ENCODE measurements around the gene SCMH1.

SCMH1 gene

DNA sequence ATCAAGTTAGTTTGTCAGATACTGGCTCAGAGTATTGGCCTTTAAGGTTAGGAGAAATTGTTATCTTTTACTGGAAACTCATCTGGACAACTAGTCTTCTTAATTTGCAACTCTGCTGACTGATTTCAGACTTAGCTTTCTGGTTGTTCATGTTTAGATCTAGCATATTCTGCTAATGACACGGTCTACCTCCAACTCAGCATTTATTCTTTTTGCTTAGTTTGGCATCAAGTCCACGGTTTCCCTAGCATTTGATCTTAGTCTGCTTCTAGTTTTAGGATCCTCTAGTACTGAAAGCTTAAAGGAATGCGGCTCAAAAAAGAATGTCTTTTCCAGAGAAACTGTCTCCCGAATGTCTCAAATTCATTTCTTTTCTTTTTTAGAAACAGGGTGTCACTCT is 145.0 kb downstream of the SCMH1 start:
- no peak for DNase-seq (ENCODE audit: low read depth)

DNA sequence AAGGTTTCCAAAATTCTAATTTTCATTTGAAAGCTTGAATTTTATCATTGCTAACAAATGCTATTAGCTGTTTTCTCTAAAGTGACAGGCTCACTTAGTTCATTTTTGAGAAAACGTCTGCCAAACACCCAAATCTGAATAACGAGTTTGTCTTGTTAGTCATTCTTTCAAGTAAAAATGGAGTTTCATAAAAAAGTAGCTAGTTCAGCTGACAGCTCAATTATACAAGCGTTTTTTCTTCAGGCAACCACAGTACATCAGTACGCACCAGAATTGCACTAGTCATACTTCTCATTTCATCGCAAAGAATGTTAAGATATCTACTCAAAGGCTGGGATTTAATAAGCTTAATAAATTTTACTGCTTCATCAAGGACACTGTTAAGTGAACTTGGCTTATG is 148.3 kb downstream of the SCMH1 start:
- DNase-seq (ENCODE audit: low read depth), result no peak

DNA sequence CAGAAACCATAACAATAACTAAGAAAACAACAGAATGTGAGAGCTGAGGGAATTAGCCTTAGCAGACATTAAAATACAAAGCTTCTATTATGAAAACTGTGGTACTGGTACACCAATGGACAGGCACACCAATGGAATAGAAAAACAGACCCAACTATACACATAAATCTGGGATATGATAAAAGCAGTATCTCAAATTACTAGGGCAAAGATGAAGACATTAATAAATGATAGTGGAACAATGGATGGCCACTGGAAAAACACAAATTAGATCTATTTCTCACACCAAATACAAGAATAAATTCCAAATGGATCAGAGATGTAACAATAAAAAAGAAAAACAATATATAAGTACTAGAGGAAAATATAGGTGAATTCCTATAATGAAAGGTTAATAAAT is 155.2 kb downstream of the SCMH1 start:
- no peak for DNase-seq (ENCODE audit: low read depth)

DNA sequence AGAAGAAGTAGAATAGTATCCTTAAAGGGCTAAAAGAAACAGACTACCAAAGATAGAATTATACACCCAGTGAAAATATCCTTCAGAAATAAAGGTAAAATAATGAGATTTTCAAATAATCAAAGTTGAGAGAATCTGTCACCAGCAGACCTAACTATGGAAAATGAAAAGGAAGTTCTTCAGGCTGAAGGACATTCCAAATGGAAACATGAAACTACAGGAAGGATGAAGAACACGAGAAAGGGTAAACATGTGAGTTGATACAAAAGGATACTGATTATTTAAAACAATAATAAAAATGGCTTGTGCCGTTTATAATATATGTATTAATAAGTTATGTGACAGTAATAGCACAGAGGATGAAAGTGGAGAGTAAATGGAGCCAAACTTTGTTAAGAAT is 163.5 kb downstream of the SCMH1 start:
- DNase-seq (ENCODE audit: low read depth), result no peak

DNA sequence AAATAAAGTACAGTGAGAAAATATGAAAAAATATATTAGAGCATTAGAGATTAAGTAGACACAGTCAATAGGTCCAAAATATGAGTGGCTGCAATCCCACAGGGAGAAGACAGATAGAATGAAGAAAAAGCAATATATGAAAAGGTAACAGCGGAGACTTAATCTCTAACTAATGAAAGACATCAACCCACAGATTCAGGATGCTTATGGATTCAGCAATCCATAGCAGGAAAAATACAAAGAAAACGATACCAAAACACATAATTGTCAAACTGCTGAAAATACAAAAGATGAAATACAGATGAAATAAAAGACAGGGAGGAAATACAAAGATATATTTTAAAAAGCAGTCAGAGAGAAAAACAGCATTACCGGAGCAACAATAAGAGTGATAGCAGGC is 163.9 kb downstream of the SCMH1 start:
- no peak for DNase-seq (ENCODE audit: low read depth)

DNA sequence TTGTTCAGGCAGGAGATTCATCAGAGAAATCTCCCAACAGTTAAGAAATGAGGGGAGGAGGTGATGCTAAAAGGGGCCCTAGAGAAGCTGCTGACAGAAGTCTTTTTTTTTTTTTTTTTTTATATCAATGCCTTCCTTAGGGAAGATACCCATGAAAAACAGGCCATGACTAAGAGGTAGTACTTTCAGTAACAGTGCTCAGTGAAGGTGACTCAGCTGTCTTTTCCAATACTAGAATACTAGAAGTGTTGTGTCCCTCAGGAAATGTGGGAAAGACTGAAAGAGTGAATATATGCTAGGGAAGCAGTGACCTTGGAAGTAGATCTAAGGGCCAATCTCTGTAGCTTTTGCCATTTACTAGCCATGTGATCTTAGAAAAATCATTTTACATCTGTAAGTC is 168.1 kb downstream of the SCMH1 start:
- no peak for DNase-seq (ENCODE audit: low read depth)

DNA sequence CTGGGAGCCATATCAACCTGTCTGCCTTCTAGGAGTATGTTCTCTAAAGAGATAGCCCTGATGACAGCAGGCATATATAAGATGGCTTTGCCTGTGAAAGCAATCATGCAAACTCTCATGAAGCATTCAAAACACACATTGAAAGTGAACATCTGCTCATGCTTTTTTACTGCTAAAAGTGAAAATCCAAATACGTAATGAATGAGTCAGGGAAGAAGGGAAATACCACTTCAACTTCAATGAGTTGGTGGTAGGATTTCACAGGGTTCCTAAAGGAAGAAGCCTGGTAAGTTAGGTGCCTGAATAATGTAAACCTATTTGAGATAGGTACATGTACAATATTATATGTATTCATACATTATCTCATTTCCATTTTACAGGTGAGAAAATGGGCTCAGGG is 170.1 kb downstream of the SCMH1 start:
- no peak for DNase-seq (ENCODE audit: low read depth)

DNA sequence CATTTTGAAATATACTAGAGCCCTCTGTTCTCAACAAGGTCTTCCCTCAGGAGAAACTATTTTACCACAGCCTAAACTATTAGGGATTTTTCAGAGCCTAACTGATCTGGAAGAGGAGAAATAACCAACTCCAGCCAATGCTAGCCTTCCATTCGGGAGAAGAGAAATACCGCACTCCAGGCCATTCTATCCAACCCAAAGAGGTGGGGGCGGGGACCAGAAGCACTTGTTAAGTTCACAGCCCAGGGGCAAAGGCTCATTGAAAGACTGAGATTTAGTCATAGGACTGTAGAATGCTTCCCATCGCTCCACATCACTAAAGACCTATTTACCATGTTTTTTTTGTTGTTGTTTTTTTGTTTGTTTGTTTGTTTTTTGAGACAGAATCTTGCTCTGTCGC is 185.2 kb downstream of the SCMH1 start:
- no peak for DNase-seq (ENCODE audit: low read depth)

DNA sequence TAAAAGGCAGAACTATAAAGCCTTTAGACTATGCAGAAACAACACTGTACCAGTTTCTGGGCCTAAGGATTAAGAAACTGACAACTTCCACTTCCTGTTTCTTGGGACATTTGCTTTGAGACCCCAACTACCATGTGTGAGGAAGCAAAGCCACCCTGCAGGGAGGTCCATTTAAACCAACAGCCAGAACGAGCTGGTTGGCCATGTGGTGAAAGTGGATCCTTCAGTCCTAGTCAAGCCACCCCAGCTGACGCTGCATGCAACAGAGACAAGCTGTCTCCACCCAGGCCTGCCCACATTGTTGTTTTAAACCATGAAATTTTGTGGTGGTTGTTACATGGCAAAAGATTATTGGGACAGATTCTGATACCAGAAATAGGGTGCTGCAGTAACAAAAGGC is 188.8 kb downstream of the SCMH1 start:
- DNase-seq (ENCODE audit: low read depth), result no peak

DNA sequence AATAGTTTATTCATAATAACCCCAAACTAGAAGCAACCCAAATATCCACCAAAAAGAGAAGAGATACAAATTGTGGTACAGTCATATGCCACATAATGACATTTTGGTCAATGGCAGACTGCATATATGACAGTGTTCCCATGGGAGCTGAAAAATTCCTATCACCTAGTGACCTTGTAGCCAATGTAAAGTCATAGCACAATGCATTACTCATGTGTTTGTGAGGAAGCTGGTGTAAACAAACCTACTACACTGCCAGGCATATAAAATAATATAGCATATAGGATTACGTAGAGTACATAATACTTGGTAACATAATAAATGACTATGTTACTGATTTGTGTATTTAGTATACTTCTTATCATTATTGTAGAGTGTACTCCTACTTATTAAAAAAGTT is 191.1 kb downstream of the SCMH1 start:
- no peak for DNase-seq (ENCODE audit: low read depth)

DNA sequence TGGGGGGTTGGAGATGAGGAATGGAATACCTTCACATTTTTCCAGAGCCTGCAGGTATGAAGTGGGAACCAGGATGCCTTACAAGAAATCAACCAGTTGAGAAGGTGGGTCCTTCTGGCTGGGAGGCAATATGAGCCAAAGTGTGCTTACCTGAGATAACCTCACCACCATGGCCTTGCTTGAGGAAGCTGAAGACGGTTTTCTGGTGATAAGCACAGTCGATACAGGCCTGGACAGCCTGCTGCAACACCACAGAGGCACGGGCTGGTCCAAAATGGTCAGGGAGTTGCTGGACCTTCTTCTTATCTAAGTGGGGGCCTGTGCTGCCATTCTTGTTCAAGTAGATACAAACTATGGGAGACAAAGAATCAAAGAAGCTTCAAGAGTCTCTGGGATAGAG is 193.6 kb downstream of the SCMH1 start:
- no peak for DNase-seq (ENCODE audit: low read depth)

DNA sequence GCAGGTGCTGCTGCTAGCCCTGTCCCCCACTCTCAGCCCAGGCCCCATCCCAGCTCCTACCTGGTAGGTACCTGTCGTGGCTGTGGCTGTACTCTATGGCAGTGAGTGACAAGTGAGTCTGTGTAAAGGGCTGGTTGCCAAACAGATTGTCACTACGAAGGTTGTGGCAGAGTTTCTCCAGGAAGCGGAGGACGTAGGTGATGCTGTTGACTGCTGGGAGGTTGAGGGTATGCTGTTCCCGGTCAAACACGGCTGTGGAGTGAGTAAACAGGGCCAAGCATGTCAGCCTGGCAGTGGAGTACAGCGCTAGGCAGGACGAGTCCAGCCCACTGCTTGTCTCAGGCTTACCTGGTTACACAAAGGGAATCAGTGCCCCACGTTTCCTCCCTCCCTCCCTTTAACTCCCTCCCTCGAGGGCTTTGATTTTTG is 195.7 kb downstream of the SCMH1 start:
- DNase-seq (ENCODE audit: low read depth), result no peak

DNA sequence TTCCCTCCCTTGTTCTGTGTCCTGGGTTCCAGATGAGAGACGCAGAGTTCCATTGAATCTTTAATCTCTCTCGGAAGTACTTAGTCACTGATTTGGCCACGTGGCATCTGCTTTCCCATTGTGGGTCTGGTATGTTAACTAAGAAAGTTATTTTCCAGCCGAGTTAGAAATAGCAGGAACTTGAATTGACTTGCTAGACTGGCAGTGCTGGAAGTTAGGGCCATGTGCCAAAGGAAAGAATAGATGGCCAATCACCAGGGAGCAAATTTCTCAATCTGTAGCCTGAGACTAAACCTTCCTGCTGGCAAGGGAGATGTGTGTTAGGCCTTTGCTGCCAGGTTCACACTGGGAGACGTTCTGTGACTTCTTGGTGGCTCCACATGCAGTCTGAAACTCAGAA is 196.4 kb downstream of the SCMH1 start:
- DNase-seq (ENCODE audit: low read depth), result no peak

DNA sequence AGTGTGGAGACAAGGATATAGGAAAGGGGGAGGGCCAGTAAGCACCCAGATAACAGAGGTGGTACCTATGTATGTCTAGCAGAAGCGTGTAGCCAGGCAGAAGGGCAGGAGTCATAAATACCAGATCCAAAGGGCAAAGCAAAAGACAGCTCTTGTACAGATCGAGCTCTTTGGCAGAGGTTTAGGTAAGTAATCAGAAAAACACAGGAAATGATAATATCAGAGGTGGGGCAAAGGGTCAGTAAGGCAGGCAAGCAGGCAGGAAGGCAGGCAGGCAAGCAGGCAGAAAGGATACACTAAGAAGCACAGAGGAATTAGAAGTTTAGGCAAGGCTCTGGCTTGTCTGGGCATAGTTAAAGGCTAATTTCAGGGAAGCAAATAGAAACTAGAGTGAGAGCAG is 197.9 kb downstream of the SCMH1 start:
- DNase-seq (ENCODE audit: low read depth), result no peak

DNA sequence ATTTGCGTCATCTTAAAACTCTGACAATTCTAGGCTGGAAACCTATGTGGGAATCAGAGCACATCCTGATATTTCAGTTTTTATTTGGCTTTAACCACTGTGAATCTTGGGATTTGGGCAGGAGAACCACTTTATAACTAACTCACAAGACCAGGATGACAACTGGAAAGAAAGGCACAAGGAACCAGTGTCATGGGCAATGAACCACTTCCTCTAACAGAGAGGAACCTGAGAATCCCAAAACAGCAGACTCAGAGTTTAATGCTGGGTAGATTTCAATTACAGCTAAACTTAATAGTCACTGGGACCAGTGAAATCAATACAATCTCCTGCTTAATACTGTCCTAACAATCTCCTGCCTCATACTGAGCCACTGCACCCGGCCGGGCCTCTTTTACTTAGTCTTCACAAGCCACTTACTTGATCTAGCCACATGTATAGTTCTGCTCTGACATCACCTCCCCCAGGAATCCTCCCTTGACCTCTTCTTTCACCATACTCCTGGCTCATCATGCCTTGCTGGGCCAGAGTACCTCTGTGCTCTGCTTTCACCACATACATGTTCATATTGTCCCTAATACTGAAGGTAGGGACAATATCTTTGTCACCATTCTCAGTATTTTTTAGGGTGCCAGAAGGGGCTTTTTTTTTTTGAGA is 200.4 kb downstream of the SCMH1 start:
- no peak for DNase-seq (ENCODE audit: low read depth)

DNA sequence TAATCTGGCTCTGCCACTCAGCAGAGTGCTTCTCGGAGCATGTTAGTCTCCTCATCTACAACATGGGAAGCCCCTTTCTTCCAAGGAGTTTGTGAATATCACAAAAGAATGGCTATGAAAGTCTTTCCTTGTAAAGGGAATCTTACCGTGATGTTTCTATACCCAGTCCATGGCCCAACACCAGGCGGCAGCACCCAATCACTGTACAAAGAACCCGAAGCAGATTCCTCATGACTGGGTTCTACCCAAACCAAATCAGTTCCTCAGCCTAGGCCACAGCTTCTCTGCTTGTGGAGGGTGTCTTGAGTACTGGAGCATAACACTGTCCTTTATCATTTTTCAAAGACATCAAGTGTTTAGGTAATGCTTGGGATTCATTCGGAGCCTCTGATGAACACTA is 204.0 kb downstream of the SCMH1 start:
- no peak for DNase-seq (ENCODE audit: low read depth)

DNA sequence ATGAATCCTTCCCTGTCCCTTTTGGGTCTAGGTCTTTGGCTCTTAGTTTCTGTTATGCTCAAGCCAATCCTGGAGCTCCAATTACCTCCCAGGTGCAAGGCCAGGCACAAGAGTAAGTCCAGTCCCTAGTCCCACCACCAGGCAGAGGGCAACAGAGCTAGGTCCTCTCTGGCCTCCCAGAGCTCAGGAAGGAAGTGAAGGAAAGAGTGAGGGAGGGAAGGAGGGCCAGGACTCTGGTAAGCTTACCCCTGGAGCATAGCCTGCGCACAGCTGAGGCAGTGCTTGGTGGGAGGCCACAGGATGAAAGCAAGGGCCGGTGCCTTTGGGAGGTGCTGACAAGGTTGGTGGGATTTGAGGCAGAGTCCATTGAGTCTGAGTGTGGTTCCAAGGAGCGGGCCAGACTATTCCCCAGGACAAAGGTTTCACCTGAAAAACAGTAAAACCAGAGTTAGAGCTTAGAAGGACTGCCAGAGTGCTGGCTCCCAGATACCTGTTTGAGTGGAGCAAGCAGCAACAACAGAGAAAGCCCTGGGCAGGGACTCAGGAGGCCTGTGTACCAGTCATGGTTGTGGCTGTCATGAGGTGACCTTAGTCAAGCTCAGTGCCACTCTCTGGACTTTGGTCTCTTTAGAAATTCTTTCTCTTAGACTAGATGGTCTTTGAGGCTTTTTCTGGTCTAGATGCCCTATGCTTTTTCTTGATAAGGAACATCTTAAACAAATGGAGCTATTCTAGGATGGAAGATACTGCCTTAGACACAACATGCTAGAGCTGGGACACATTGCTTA is 204.8 kb downstream of the SCMH1 start:
- DNase-seq (ENCODE audit: low read depth), result no peak

DNA sequence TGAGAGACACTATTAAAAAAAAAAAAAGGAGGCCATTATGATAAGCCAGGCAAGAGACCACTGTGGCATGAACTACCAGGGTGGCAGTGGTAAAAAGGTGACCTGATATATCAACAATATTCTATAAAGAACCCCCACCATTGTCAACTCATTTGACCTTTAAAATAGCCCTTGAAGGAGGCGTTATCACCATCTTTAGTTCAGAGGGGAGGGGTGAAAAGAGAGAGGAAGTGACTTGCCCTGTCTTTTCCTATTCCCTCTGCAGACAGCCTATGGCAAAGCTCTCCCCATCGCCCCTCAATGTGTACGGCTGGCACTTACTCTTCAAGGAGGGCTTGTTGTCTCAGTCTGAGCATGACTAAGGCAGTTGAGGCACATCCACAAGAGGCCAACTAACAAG is 208.8 kb downstream of the SCMH1 start:
- no peak for DNase-seq (ENCODE audit: low read depth)

DNA sequence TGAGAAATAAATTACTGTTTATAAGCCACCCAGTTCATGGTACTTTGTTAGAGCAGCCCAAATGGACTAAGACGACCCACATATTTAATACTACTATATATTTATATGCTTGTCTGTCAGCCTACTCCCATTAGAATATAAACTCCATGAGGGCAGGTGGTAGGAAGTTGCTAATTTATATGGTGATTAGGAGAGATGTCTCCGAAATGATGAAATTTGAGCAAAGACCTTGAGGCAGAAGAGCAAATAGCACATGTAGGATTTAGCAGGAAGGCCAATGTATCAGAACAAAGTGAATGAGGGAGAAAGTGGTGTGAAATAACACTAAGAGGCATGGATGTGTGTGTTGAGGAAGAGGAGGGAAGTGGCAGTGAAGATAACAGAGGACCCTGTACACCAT is 210.0 kb downstream of the SCMH1 start:
- no peak for DNase-seq (ENCODE audit: low read depth)

DNA sequence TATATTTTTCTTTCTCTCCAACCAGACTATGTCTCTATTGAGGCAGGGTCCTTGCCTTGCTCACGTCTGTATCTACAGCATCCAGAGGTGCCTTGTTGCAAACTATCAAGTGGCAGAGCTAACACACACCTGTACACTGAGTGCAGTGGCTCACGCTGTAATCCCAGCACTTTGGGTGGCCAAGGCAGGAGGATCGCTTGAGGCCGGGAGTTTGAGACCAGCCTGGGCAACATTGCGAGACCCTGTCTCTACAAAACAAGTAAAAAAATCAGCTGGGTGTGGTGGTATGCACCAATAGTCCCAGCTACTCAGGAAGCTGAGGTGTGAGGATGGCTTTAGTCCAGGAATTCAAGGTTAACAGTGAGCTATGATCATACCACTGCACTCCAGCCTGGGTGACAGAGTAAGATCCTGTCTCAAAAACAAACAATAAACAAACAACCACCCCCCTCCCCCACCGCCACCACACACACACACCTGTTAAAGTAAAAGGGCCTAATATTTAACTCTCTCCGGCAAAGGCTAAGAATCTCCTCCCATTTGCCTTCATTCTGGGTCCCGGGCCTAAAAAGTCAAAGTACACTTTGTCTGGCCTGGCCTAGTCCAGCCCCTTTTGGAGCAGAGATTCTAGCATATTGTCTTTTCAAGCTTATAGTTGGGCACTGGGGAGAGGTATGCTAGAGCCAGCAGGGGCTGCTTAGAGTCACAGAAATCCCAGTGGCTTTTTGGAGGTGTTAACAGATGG is 211.1 kb downstream of the SCMH1 start:
- DNase-seq (ENCODE audit: low read depth), result no peak

DNA sequence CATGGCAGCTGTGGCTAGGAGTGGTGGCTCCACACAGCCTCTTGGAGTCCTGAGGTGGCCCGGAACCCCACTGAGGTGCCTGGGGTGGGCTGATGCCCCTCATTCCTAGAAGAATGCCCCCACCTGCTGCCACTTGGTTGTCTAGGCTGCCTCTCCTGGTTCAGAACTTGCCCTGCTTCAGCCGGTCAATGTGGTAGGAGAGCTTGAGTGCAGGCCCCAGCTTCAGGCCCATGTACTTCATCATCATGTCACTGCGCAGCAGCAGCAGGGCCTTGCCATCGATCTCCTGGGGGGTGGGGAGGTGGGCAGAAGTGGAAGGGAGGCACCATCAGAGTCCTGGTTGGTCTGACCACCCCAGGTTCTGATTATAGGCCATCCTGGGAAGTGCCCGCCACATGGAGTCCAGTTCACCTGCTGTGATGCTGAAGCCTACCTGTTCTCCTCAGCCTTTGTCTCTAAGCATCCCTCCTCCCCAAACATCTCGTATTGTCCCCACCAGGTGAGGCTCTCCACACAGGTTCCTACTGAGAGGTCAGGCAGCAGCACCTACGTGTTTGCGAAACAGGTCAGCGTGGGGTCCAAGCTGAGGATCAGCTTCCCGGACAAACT is 214.0 kb downstream of the SCMH1 start:
- DNase-seq (ENCODE audit: low read depth), result no peak

DNA sequence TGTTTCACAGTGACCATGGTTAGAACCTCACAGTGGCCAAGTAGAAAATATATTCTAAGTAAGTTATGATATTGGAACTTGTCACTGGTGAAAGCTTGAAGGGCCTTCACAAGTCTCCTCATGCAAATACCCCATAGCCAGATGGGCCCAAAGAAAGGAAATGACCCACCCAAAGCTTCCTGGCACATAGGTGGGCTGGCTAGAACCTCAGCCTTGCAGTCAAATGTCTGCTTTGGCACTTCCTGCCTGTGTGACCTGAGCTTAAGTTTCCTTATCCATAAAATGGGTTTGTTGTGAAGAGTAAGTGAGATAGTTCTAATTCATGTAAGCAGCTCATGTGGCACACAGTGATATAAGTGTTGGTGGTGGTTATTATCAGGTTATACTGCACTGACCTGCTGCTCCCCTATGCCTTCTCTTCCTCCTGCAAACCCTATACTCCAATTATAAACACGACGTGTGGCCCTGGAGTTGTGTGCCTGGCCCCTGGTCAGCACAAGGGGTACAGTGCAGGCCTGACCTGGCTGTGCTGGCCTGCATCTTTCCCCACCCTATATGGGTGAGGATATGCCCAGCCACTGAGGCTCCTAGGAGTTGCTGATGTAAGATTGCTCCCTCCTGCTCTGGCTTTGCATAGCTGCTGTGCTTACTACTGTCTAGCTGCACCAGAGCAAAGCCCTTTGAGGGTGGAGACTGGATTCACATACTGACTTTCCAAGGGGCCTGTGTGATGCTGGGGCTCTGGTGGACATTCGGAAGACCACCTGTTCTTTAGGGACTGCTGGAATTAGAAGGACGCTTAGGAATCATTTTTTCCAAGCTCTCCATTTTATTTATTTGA is 215.9 kb downstream of the SCMH1 start:
- no peak for DNase-seq (ENCODE audit: low read depth)

Data from activated T-cell treated with anti-CD3 and anti-CD28 coated beads for 24 hours (primary cell).